Stimulated activated CD4-positive, alpha-beta T cell treated with anti-CD3 and anti-CD28 coated beads, TNF-alpha, amount 100 ng/mL, for 24 hours (primary cell): Measurements from ENCODE around the gene IL10.

ENCODE experiments used
- DNase-seq, 3 experiments: peaks; one replicate each; pipeline ENCODE4 v3.0.0-alpha.2; 2020; ENCODE audit warnings: low read depth in 3 of 3

The IL10 gene

GRCh38 chr1:206735553-206736031 is 36.7 kb downstream of the IL10 start:
- no peak for DNase-seq

- peak; percentile 53 to 81 (median 76) for DNase-seq
Measured at GRCh38 chr1:206734499-206735142, 37.7 kb downstream of the IL10 start.

- no peak for DNase-seq
Measured at GRCh38 chr1:206732992-206733391, 39.3 kb downstream of the IL10 start.

DNA sequence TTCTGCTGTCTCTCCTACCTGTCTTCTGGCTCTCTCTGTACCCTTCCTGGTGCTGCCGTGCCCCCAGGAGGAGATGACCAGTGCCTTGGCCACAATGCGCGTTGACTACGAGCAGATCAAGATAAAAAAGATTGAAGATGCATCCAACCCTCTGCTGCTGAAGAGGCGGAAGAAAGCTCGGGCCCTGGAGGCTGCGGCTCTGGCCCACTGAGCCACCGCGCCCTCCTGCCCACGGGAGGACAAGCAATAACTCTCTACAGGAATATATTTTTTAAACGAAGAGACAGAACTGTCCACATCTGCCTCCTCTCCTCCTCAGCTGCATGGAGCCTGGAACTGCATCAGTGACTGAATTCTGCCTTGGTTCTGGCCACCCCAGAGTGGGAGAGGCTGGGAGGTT is 39.8 kb downstream of the IL10 start:
- no peak for DNase-seq

DNA sequence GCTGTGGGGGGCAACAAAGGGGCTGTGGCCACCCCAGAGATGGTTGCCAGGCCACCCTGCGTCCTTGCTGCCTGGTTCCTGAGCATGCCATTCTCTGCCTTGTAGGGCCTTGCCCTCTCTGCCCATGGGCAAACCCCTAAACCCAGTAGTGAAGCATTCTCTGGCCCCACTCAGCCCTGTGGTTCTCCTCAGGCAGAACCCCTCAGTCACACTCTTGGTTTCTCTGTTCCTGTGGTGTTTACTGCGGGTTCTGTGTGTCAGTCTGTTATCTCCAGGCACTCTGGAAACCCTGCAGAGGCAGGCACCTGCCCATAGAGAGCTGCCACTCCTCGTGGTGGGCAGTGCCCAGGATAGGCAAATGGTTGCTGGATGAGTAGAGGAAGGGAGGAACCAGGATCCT is 42.8 kb downstream of the IL10 start:
- DNase-seq = no peak

DNA sequence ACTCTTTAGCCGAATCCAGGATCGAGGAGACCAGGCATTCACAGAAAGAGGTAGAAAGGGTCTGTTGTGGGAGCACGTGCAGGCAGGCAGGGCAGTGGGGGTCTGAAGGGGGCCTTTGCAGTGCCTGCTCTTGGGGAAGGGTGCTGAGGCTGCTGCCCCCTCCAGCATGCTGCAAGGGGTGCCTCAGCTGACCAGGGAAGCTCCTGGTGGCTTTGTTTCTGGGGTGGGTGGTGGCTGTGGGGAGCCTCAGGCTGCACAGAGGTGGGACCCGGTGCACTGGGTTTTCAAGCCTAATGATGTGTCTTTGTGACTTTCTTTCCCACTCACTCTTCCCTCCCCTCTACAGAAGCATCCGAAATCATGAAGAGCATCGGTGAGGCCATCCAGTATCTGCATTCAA is 43.2 kb downstream of the IL10 start:
- no peak for DNase-seq

- no peak for DNase-seq
Measured at GRCh38 chr1:206728697-206728987, 43.7 kb downstream of the IL10 start.

GRCh38 chr1:206727981-206728696 is 44.2 kb downstream of the IL10 start:
- no peak for DNase-seq

DNA sequence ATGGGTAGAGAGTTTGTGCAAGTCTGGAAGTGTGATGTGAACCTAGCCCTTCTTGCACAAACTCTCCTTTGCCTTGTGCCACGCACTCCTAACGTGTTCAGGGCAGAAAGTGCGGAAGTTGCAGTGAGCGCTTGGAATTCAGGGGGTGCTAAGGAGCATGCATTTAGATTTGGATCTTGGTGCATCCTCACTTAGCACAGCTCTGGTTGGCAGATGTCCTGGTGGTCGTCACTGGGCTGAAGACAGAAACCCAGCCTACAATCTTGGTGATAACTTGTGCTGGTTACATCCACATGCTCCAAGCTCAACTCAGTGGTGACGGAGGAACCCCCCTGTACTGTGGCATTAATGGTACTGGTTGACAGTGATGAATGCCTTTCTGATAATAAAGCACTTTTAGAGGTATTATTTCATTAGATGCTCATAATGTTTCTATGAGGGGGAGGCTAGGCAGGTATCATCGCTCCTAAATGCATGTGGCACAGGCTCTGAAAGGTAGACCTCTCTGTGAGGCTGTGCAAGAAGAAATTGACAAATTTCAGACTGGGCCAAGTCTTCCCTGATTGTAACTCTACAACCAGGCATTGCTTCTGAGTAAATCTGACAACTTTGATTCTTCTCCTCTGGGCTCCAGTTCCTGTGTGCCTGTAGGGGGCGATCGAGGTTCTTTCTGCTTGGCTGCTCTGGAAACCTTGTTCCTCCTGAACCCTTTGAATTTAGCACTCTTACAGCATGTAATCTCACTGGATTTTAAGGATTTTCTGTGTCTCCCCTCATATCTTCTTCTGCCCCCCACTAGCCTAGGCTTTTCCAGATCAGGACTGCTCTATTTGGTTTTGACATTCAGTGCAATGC is 47.0 kb downstream of the IL10 start:
- DNase-seq = peak in 2 of 3 experiments; percentile 32 to 58

- no peak for DNase-seq
Measured at GRCh38 chr1:206723805-206724472, 48.4 kb downstream of the IL10 start.

DNA sequence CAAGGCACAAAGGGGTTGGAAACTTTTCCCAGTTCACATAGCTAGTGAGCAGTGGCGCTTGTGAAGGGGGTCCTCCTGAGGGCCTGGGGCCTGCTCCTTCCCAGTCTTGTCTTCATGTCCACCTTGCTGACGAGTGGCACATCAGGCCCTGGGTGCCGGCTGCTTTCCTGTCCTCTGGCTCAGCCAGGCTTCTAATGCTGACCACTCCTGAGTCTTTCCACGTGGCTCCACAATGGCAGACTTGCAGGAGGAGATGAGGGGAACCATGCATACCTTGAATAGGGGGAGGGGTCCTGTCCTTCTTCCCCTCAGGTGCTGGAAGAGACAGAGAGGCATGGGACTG is 48.9 kb downstream of the IL10 start:
- no peak for DNase-seq

DNA sequence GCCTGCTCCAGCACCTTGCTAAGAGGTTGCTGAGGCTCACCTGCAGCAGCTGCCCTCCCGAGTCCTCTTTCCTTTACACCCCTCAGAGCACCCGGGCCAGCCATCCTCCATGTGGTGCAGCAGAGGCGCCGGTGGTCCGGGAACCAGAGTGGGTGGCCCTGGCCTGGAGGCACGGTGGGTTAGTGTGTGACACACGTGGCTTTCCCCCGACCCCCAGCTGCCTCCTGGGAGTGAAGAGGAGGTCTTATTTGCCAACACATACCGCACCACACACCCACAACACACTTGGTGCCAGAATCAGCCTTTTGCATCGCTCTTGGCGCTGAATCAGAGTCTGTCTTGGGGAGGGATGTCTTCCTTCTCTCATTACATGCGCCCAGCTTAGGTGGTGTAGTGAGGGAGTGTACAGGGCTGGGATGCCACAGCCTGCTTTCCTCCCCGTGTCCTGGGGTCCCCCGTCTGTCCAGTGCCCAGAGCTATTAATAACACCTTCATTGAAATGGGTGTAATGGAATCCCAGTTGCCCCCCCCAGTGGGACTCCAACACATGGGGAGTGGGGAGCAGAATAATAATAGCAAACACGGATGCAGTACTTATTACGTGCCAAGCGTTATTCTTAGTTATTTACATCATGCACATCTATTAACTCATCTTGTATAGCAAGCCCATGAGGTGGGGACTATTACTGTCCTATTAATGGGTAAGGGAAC is 49.4 kb downstream of the IL10 start:
- no peak for DNase-seq

- no peak for DNase-seq
Measured at GRCh38 chr1:206721454-206721853, 50.8 kb downstream of the IL10 start.

DNA sequence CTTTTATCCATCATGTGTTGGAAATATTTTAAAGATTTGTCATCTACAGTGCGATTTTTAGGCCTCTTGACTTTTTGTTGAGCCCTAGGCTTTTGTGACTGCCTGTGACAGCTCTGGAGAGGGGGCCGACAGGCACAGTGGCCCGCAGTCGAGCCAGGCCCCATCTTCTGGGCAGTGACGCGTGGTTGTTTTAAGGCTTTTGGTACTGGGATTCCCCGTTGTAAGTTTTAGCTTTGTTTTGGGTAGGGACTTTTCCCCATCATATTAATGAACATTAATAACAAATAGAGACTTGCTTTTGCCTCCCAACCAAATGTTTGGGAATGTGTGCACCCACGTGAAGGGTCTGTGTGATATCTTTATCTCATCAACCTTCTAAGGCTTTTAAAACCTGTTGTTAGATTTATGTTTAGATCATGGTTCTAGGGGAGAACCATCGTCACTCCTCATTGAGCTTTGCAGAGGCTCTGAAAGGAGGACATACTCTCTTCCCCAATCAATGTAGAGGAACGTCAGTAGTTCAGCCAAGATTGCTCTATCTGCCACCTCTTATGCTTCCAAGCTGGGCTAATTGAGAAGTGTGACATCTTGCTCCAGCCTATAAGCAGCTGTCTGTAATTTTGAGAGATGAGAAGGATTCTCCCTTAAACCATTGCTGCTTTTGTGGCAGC is 53.0 kb downstream of the IL10 start:
- no peak for DNase-seq

DNA sequence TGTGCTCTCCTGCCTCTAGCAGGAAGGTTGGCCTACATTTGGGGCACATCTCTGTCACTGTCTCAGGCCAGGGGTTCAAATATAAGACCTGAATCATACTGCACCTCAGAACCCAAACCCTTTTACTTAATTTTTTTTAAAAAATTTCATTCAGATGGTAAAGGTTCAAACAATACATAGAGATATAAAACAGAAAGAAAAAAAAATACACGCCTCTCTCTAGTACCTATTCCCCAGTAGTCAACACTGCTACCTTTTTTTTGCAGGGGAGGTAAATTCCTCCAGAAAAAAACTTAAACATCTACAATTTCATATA is 54.7 kb downstream of the IL10 start:
- DNase-seq = no peak
